Smooth muscle cell of bladder (primary cell): ENCODE data around the gene PPP6R3. TPM values are rescaled to one million over a fixed set of nuclear protein-coding genes. Genes with fewer than 3 reads are reported as not detected.

Experiments
- total RNA-seq: library from RNA; depleted of rRNA; stranded (reverse); fragments of >200 nt; gene quantifications from 2 replicates; pipeline ENCODE4 v1.2.3, GENCODE V29; 2014

Gene PPP6R3
- 99.6 and 105 TPM in 2 replicates for total RNA-seq

GRCh38 chr11:68460741-68461574 lies at the start of gene PPP6R3:
PPP6R3 (plus strand) TSS chr11:68460752; CDS start chr11:68537665, 76,913 bp downstream.

Other genes with a start within 250 kb of the PPP6R3 start
- 21.3 and 26.0 TPM in 2 replicates for gene KMT5B, start 247.5 kb upstream of the PPP6R3 start, total RNA-seq
- 19.3 and 24.4 TPM in 2 replicates for gene C11orf24, start 188.8 kb upstream of the PPP6R3 start, total RNA-seq
- gene LRP5, start 148.2 kb upstream of the PPP6R3 start, total RNA-seq: 27.6 and 45.6 TPM in 2 replicates
- 0.43 TPM in 1 of 2 replicates, not detected in the other for gene GAL, start 223.8 kb downstream of the PPP6R3 start, total RNA-seq